HepG2 (cell line): ENCODE data around the gene ANAPC1. TPM values are rescaled to one million over a fixed set of nuclear protein-coding genes. Genes with fewer than 3 reads are reported as not detected.

Experiments used
- ARID3A ChIP-seq: IDR thresholded peaks from 2 replicates; pipeline ENCODE4 v1.6.1; 2012; ENCODE audit warnings: low read depth, low read length, improper control_type of control experiment
- ATF7-NPFF ChIP-seq: sonication (generic); formaldehyde crosslinking; IDR thresholded peaks from 2 replicates; pipeline ENCODE4 v1.8.1; 2023; ENCODE audit warnings: mild to moderate bottlenecking, low read depth, missing genetic modification reagents, moderate library complexity
- EED ChIP-seq: sonication (generic); formaldehyde crosslinking; IDR thresholded peaks from 2 replicates; pipeline ENCODE4 v1.5.0; 2020; ENCODE audit warnings: mild to moderate bottlenecking, missing genetic modification reagents
- HHEX ChIP-seq: IDR thresholded peaks from 2 replicates; pipeline ENCODE4 v1.6.1; 2016; ENCODE audit warnings: control low read depth
- KDM2A ChIP-seq: sonication (generic); formaldehyde crosslinking; IDR thresholded peaks from 2 replicates; pipeline ENCODE4 v1.4.0; 2020; ENCODE audit warnings: low read depth, missing genetic modification reagents, borderline replicate concordance
- KDM6A ChIP-seq: IDR thresholded peaks from 2 replicates; pipeline ENCODE4 v1.6.1; 2016; ENCODE audit warnings: low read depth
- MAZ ChIP-seq, 2 experiments: sonication (generic) in 1 of 2; formaldehyde crosslinking in 1 of 2; IDR thresholded peaks; 2 replicates each; pipeline versions ENCODE4 v1.5.0 to v1.6.1; 2012 to 2020; ENCODE audit warnings: low read depth in 2 of 2, mild to moderate bottlenecking in 2 of 2, borderline replicate concordance in 1 of 2, improper control_type of control experiment in 1 of 2, low read length in 1 of 2, missing genetic modification reagents in 1 of 2, moderate library complexity in 1 of 2
- NR0B2 ChIP-seq: sonication (generic); formaldehyde crosslinking; IDR thresholded peaks from 2 replicates; pipeline ENCODE4 v1.4.0; 2020; ENCODE audit warnings: mild to moderate bottlenecking, missing genetic modification reagents
- PHF8 ChIP-seq: sonication (generic); formaldehyde crosslinking; IDR thresholded peaks from 2 replicates; pipeline ENCODE4 v1.5.0; 2020; ENCODE audit warnings: missing genetic modification reagents
- PPARG ChIP-seq: conservative IDR thresholded peaks from 2 replicates; pipeline ENCODE4 v1.6.1; 2016; ENCODE audit warnings: missing biosample characterization, missing genetic modification reagents
- SRY ChIP-seq: sonication (generic); formaldehyde crosslinking; IDR thresholded peaks from 2 replicates; pipeline ENCODE4 v1.8.0; 2022; ENCODE audit warnings: mild to moderate bottlenecking, missing genetic modification reagents
- ZNF264 ChIP-seq: sonication (generic); formaldehyde crosslinking; IDR thresholded peaks from 2 replicates; pipeline ENCODE4 v1.4.0; 2020; ENCODE audit warnings: missing genetic modification reagents
- ZNF362 ChIP-seq: sonication (generic); formaldehyde crosslinking; IDR thresholded peaks from 2 replicates; pipeline ENCODE4 v1.4.0; 2020; ENCODE audit warnings: missing genetic modification reagents, mild to moderate bottlenecking, borderline replicate concordance
- polyA plus RNA-seq, 8 experiments: library from polyadenylated mRNA; depleted of rRNA in 3 of 8; stranded (reverse) in 7 of 8; unstranded in 1 of 8; fragments of >200 nt; fragmentation: Illumina TruSeq in 4 of 8; extraction: Trizol in 4 of 8; gene quantifications; 2 replicates each; pipeline versions ENCODE4 v1.2.1 to v1.2.3, GENCODE V29; 2011 to 2016; ENCODE audit warnings: low read depth in 4 of 8, missing spikeins in 1 of 8, mixed read lengths in 1 of 8; ENCODE audit not compliant: insufficient read depth in 1 of 8
- total RNA-seq, 5 experiments: library from RNA; depleted of rRNA; stranded (reverse); fragments of >200 nt; fragmentation: Illumina TruSeq; extraction: Trizol; gene quantifications; 2 replicates each; pipeline ENCODE4 v1.2.3, GENCODE V29; 2016; ENCODE audit warnings: low read depth in 1 of 5
- TF ChIP-seq, protein P1 (sequence below): sonication (generic); formaldehyde crosslinking; IDR thresholded peaks from 2 replicates; pipeline ENCODE4 v1.4.0; 2020; ENCODE audit warnings: missing genetic modification reagents, borderline replicate concordance
- TF ChIP-seq, protein P2 (sequence below): sonication (generic); formaldehyde crosslinking; IDR thresholded peaks from 2 replicates; pipeline ENCODE4 v1.4.0; 2020; ENCODE audit warnings: missing genetic modification reagents, borderline replicate concordance
- TF ChIP-seq, protein P3 (sequence below): sonication (generic); formaldehyde crosslinking; IDR thresholded peaks from 2 replicates; pipeline ENCODE4 v1.5.0; 2020; ENCODE audit warnings: missing genetic modification reagents, mild to moderate bottlenecking, borderline replicate concordance
- TF ChIP-seq, protein P4 (sequence below): sonication (generic); formaldehyde crosslinking; IDR thresholded peaks from 2 replicates; pipeline ENCODE4 v1.5.0; 2020; ENCODE audit warnings: mild to moderate bottlenecking, missing genetic modification reagents

Gene ANAPC1
- total and polyA plus RNA-seq, 2 of the 13 experiments (the other 11 are each of a cell fraction or from before 2014, with no cell fraction given): 50.0 to 89.7 TPM

GRCh38 chr2:111919794-111920608, 36.0 kb upstream of the ANAPC1 start (continued):
- TF ChIP-seq, protein P1, sequence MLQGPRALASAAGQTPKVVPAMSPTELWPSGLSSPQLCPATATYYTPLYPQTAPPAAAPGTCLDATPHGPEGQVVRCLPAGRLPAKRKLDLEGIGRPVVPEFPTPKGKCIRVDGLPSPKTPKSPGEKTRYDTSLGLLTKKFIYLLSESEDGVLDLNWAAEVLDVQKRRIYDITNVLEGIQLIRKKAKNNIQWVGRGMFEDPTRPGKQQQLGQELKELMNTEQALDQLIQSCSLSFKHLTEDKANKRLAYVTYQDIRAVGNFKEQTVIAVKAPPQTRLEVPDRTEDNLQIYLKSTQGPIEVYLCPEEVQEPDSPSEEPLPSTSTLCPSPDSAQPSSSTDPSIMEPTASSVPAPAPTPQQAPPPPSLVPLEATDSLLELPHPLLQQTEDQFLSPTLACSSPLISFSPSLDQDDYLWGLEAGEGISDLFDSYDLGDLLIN (CRISPR knock-in tag): 0 out of 2 replicates have a peak, but pooled peaks have one; percentile 82
- TF ChIP-seq ARID3A: no peak
- TF ChIP-seq PHF8 (CRISPR knock-in tag): peak; percentile 64
- peak; percentile 95 for TF ChIP-seq PPARG (CRISPR knock-in tag)
- no peak for TF ChIP-seq ATF7-NPFF (CRISPR knock-in tag)
- peak; percentile 85 for TF ChIP-seq ZNF362 (CRISPR knock-in tag)
- TF ChIP-seq KDM2A (CRISPR knock-in tag): no peak; the same call in 1 of the 2 replicates
- TF ChIP-seq, protein P2, sequence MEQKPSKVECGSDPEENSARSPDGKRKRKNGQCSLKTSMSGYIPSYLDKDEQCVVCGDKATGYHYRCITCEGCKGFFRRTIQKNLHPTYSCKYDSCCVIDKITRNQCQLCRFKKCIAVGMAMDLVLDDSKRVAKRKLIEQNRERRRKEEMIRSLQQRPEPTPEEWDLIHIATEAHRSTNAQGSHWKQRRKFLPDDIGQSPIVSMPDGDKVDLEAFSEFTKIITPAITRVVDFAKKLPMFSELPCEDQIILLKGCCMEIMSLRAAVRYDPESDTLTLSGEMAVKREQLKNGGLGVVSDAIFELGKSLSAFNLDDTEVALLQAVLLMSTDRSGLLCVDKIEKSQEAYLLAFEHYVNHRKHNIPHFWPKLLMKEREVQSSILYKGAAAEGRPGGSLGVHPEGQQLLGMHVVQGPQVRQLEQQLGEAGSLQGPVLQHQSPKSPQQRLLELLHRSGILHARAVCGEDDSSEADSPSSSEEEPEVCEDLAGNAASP: peak; percentile 65; the same call in 1 of the 2 replicates
- no peak for TF ChIP-seq NR0B2 (CRISPR knock-in tag)
- TF ChIP-seq HHEX (CRISPR knock-in tag): no peak
- TF ChIP-seq KDM6A (CRISPR knock-in tag): peak; percentile 76
- peak; percentile 58; the same call in 1 of the 2 replicates for TF ChIP-seq ZNF264 (CRISPR knock-in tag)
- TF ChIP-seq, protein P3, sequence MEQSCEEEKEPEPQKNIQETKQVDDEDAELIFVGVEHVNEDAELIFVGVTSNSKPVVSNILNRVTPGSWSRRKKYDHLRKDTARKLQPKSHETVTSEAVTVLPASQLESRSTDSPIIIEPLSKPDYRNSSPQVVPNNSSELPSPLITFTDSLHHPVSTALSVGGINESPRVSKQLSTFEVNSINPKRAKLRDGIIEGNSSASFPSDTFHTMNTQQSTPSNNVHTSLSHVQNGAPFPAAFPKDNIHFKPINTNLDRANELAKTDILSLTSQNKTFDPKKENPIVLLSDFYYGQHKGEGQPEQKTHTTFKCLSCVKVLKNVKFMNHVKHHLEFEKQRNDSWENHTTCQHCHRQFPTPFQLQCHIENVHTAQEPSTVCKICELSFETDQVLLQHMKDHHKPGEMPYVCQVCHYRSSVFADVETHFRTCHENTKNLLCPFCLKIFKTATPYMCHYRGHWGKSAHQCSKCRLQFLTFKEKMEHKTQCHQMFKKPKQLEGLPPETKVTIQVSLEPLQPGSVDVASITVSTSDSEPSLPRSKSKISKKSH (CRISPR knock-in tag): peak; percentile 21; the same call in 1 of the 2 replicates
- no peak for TF ChIP-seq EED (CRISPR knock-in tag)
- 0 out of 2 replicates have a peak, but pooled peaks have one; percentile 52 for TF ChIP-seq SRY (CRISPR knock-in tag)
- TF ChIP-seq, protein P4, sequence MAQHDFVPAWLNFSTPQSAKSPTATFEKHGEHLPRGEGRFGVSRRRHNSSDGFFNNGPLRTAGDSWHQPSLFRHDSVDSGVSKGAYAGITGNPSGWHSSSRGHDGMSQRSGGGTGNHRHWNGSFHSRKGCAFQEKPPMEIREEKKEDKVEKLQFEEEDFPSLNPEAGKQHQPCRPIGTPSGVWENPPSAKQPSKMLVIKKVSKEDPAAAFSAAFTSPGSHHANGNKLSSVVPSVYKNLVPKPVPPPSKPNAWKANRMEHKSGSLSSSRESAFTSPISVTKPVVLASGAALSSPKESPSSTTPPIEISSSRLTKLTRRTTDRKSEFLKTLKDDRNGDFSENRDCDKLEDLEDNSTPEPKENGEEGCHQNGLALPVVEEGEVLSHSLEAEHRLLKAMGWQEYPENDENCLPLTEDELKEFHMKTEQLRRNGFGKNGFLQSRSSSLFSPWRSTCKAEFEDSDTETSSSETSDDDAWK (CRISPR knock-in tag): no peak
- TF ChIP-seq MAZ (IDR thresholded peaks at IDR 0.05; ENCODE audit: borderline replicate concordance, low read depth, low read length): no peak
- TF ChIP-seq MAZ (CRISPR knock-in tag; IDR thresholded peaks at IDR 0.05; ENCODE audit: low read depth): 0 out of 2 replicates have a peak, but pooled peaks have one; percentile 29
